ENCODE data around the gene CLDN18.

DNA sequence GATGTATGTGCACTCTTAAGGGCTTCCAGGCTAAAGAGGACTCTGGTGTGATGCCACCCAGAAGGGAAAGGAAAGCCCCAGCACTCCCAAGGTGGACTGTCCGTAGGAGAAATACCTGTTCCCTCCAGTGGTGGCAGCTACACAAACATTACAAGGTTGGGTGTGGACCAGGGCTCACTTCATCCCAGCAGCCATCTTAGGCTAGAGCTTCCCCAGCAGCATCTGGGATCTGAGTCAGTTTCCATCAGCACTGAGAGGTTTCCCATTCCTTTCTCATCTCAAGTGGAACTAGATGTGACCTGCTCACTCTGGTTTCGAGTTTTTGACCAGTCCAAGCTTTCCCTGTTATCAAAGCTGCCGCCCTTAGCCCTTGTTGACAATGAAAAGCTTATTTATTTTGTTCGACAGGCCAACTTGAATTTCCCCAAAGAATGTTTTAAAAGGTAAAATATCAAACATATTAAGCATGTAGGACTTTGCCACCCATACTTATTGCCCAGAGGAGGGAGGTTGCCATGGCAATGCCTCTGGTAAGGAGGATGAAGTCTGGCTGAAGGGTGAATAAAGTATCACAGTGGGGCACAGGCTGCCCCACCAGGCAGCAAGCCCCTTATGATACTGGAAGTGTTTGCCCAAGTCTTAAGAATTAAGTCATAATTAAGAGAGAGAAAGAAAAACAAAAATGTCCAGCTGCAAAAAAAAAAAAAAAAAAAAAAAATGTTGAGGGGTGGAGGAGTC, 28.9 kb downstream of the CLDN18 start:
- TF ChIP-seq, protein P1, sequence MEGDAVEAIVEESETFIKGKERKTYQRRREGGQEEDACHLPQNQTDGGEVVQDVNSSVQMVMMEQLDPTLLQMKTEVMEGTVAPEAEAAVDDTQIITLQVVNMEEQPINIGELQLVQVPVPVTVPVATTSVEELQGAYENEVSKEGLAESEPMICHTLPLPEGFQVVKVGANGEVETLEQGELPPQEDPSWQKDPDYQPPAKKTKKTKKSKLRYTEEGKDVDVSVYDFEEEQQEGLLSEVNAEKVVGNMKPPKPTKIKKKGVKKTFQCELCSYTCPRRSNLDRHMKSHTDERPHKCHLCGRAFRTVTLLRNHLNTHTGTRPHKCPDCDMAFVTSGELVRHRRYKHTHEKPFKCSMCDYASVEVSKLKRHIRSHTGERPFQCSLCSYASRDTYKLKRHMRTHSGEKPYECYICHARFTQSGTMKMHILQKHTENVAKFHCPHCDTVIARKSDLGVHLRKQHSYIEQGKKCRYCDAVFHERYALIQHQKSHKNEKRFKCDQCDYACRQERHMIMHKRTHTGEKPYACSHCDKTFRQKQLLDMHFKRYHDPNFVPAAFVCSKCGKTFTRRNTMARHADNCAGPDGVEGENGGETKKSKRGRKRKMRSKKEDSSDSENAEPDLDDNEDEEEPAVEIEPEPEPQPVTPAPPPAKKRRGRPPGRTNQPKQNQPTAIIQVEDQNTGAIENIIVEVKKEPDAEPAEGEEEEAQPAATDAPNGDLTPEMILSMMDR (IDR thresholded peaks at IDR 0.05), result no peak
- TF ChIP-seq EZH2 (IDR thresholded peaks at IDR 0.05; ENCODE audit: borderline replicate concordance, insufficient read depth, low read depth, low read length, poor library complexity, severe bottlenecking), result no peak

Measured in B cell (primary cell).